Measurements from ENCODE around the gene CA4. TPM values are rescaled to one million over a fixed set of nuclear protein-coding genes. Genes with fewer than 3 reads are reported as not detected.

The CA4 gene
- total RNA-seq, 4 donors from 2014 or later, result 2.2 to 9.0 (median 7.2) TPM; not detected in 1

GRCh38 chr17:60153606-60154390 lies 4.0 kb downstream of the CA4 start:
- H3K27ac ChIP-seq, result no peak overlapping the region
- no peaks in the 10 kb centered on the region for H3K9me3 ChIP-seq
- peaks cover 32% of the 10 kb centered on the region for H3K4me1 ChIP-seq
- DNase-seq (ENCODE audit: low spot score in 2 of 2), result peak in 1 of 2 donors; percentile 25
- peaks cover 74% of the 10 kb centered on the region for H3K27me3 ChIP-seq
- 48% methylated on average over 12 of the region's 12 CpGs for WGBS
- TF ChIP-seq POLR2A (IDR thresholded peaks at IDR 0.05) (no peak), CTCF (IDR thresholded peaks at IDR 0.05) (no peak), EP300 (IDR thresholded peaks at IDR 0.05) (no peak), POLR2AphosphoS5 (IDR thresholded peaks at IDR 0.05) (no peak)
- no peak overlapping the region for H3K4me3 ChIP-seq
- no peaks in the 10 kb centered on the region for H3K36me3 ChIP-seq

GRCh38 chr17:60154616-60155426 lies 5.0 kb downstream of the CA4 start:
- peaks cover 73% of the 10 kb centered on the region for H3K27me3 ChIP-seq
- H3K4me3 ChIP-seq, result no peak overlapping the region
- peak in 1 of 2 donors; percentile 57 for DNase-seq (ENCODE audit: low spot score in 2 of 2)
- WGBS, result 58% methylated on average over 14 of the region's 14 CpGs
- no peaks in the 10 kb centered on the region for H3K9me3 ChIP-seq
- TF ChIP-seq POLR2AphosphoS5 (IDR thresholded peaks at IDR 0.05), result no peak
- TF ChIP-seq EP300 (IDR thresholded peaks at IDR 0.05), result no peak
- TF ChIP-seq CTCF (IDR thresholded peaks at IDR 0.05), result no peak
- no peak overlapping the region for H3K27ac ChIP-seq
- no peaks in the 10 kb centered on the region for H3K36me3 ChIP-seq
- peaks cover 26% of the 10 kb centered on the region for H3K4me1 ChIP-seq

GRCh38 chr17:60155427-60155814 lies 5.6 kb downstream of the CA4 start:
- H3K4me3 ChIP-seq, result no peak overlapping the region
- WGBS, result 63% methylated on average over 3 of the region's 3 CpGs
- H3K27me3 ChIP-seq, result peaks cover 73% of the 10 kb centered on the region
- H3K36me3 ChIP-seq, result no peaks in the 10 kb centered on the region
- no peaks in the 10 kb centered on the region for H3K9me3 ChIP-seq
- TF ChIP-seq EP300 (IDR thresholded peaks at IDR 0.05) (no peak), CTCF (IDR thresholded peaks at IDR 0.05) (no peak), POLR2A (IDR thresholded peaks at IDR 0.05) (no peak), POLR2AphosphoS5 (IDR thresholded peaks at IDR 0.05) (no peak)
- H3K4me1 ChIP-seq, result peaks cover 21% of the 10 kb centered on the region
- H3K27ac ChIP-seq, result no peak overlapping the region
- no peak for DNase-seq (ENCODE audit: low spot score in 2 of 2)

GRCh38 chr17:60155815-60156214 lies 6.0 kb downstream of the CA4 start:
- no peak for DNase-seq (ENCODE audit: low spot score in 2 of 2)
- Histone ChIP-seq H3K9me3 (no peaks in the 10 kb centered on the region), H3K4me3 (no peak overlapping the region), H3K27ac (no peak overlapping the region), H3K4me1 (peaks cover 17% of the 10 kb centered on the region), H3K36me3 (no peaks in the 10 kb centered on the region), H3K27me3 (peaks cover 70% of the 10 kb centered on the region)
- WGBS, result 76% methylated on average over 9 of the region's 9 CpGs
- TF ChIP-seq POLR2AphosphoS5 (IDR thresholded peaks at IDR 0.05), result no peak

- 86% methylated on average over 6 of the region's 8 CpGs for WGBS
Observed at GRCh38 chr17:60156746-60157145, 7.0 kb downstream of the CA4 start.

More at GRCh38 chr17:60156746-60157145, 7.0 kb downstream of the CA4 start:
- no peak for DNase-seq (ENCODE audit: low spot score in 2 of 2)
- Histone ChIP-seq H3K27me3 (peaks cover 61% of the 10 kb centered on the region), H3K4me3 (no peak overlapping the region), H3K9me3 (no peaks in the 10 kb centered on the region), H3K4me1 (peaks cover 15% of the 10 kb centered on the region), H3K36me3 (no peaks in the 10 kb centered on the region), H3K27ac (no peak overlapping the region)
- TF ChIP-seq POLR2AphosphoS5 (IDR thresholded peaks at IDR 0.05) (no peak), CTCF (IDR thresholded peaks at IDR 0.05) (no peak), POLR2A (IDR thresholded peaks at IDR 0.05) (no peak), EP300 (IDR thresholded peaks at IDR 0.05) (no peak)
